Prostate gland (tissue), 2 donors: ENCODE data around the gene FXR2.

Source experiments
- CTCF ChIP-seq, 4 experiments: fragments of 200-600 bp in 2 of 4; fragments of 450-650 bp in 2 of 4; sonication (generic) in 2 of 4; IDR thresholded peaks; 1 replicate in 3 of 4; 2 replicates in 1 of 4; pipeline ENCODE4 v1.5.1; 2016 to 2019; ENCODE audit warnings: antibody characterized with exemption in 4 of 4, mild to moderate bottlenecking in 2 of 4, moderate library complexity in 2 of 4
- POLR2A ChIP-seq: fragments of 450-650 bp; IDR thresholded peaks from one replicate; pipeline ENCODE4 v1.6.1; 2016; ENCODE audit warnings: antibody characterized with exemption, mild to moderate bottlenecking
- POLR2AphosphoS5 ChIP-seq: sonication (generic); formaldehyde crosslinking; IDR thresholded peaks from one replicate; pipeline ENCODE4 v1.6.1; 2017; ENCODE audit warnings: antibody characterized with exemption

- TF ChIP-seq POLR2AphosphoS5 = no peak
- TF ChIP-seq CTCF (IDR thresholded peaks at IDR 0.05) = no peak
- TF ChIP-seq POLR2A = no peak
These were observed 57.4 kb downstream of the FXR2 start for GRCh38 chr17:7557147-7557764.
